ENCODE data around the gene ERCC6L2. TPM values are rescaled to one million over a fixed set of nuclear protein-coding genes. Genes with fewer than 3 reads are reported as not detected.

The ERCC6L2 gene
- total RNA-seq, 4 donors from 2014 or later: 25.8 to 51.4 (median 36.4) TPM

- intact Hi-C loops (cut with DNase I; ENCODE audit: low total_unique reads): no loop called here
- TF ChIP-seq CTCF (IDR thresholded peaks at IDR 0.05): no peak
- TF ChIP-seq POLR2A (IDR thresholded peaks at IDR 0.05): no peak
- no peak overlapping the region for H3K4me3 ChIP-seq (ENCODE audit: low read depth, poor library complexity, severe bottlenecking)
- DNase-seq (ENCODE audit: low spot score in 2 of 2): no peak
Observed at GRCh38 chr9:95912773-95913172, 37.3 kb downstream of the ERCC6L2 start.

- no peak for DNase-seq (ENCODE audit: low spot score in 2 of 2)
- H3K4me3 ChIP-seq (ENCODE audit: low read depth, poor library complexity, severe bottlenecking): no peak overlapping the region
- intact Hi-C loops (cut with DNase I; ENCODE audit: low total_unique reads): no loop called here
- WGBS, 2 donors: 93 to 95% methylated on average over 2 of the region's 2 CpGs
- TF ChIP-seq POLR2A (IDR thresholded peaks at IDR 0.05) (no peak), CTCF (IDR thresholded peaks at IDR 0.05) (no peak)
Observed at GRCh38 chr9:95920017-95920416, 44.5 kb downstream of the ERCC6L2 start.

DNA sequence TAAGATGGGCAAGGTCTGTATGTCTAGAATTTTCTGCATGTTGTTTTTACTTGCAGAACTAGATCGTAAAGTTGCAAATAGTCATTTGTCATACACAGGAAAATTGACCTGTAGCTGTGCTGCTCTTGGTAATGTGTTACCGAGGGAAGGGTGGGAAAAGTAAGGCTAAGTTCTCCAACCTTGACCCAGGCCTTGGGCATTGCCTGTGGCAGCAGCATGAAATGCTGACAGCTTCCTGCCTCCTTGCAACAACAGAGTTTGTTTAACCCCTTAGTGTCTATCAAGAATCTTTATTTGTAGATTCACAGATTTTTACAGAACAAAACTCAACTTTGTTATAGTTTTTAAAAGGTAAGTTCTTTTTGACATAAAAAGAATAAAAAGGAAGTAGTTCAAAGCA lies 48.3 kb downstream of the ERCC6L2 start:
- intact Hi-C loops (cut with DNase I; ENCODE audit: low total_unique reads): no loop called here
- no peak for DNase-seq (ENCODE audit: low spot score in 2 of 2)
- 77 to 86% methylated on average over 2 of the region's 2 CpGs for WGBS, 2 donors
- H3K4me3 ChIP-seq (ENCODE audit: low read depth, poor library complexity, severe bottlenecking): no peak overlapping the region
- TF ChIP-seq POLR2A (IDR thresholded peaks at IDR 0.05): no peak

DNA sequence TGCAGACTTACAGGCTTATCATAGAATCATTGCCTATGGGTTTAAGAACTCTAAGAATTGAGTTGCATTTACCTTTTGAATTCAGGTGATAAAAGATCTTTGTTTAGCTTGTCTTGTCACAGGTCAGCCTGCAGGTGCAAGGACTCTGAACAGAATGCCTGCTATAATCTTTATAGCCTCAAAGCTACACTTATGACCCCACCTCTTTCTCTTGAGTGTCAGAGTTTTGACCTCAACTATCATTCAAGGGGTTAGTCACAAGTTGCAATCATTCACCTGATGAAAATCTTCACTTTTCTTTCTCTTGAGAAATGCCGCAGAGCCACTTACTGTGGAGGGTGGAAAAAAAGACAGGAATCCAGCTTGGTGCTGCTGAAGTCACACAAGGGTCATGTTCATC lies 49.5 kb downstream of the ERCC6L2 start:
- no peak for TF ChIP-seq POLR2A (IDR thresholded peaks at IDR 0.05)
- TF ChIP-seq CTCF (IDR thresholded peaks at IDR 0.05): no peak
- 100% methylated on average over 1 of the region's 1 CpG for WGBS, 2 donors
- intact Hi-C loops (cut with DNase I; ENCODE audit: low total_unique reads): no loop called here
- no peak for DNase-seq (ENCODE audit: low spot score in 2 of 2)
- H3K4me3 ChIP-seq (ENCODE audit: low read depth, poor library complexity, severe bottlenecking): no peak overlapping the region

DNA sequence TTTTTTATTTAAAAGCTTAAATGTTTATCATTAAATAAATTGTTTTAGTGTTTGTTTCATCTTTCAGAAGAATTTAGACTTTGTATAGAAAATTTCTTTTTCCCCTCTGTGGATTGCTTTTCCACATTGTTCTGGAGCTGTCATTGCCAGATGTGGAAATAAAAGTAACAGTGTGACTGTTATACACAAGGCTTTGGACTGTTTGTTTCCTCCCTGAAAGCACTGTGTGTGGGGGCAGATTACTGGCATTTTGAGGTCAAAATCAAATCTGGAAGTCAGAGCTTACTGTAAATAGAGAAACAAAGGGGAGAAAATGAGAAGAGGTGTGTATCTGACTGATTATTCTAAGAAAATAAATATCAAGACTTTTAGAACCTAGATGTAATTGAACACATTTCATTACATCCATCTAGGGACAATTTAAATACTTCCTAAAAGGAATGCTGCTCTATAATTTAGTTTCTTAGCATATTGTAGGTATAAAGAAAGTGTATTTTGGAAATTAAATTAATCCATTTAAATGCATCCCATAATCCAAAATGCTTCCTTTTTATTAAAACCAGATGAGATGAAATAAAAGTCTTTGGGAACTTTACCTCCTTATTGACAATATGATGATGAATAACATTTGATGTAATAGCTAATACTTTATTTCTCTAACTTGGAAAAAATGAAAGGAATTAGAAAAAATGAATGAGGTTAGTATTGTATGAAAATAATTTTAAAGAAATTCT lies 51.9 kb downstream of the ERCC6L2 start:
- no peak overlapping the region for H3K4me3 ChIP-seq (ENCODE audit: low read depth, poor library complexity, severe bottlenecking)
- TF ChIP-seq CTCF (IDR thresholded peaks at IDR 0.05): no peak
- no peak for TF ChIP-seq POLR2A (IDR thresholded peaks at IDR 0.05)
- DNase-seq (ENCODE audit: low spot score in 2 of 2): no peak
- intact Hi-C loops (cut with DNase I; ENCODE audit: low total_unique reads): no loop called here

- no peak for DNase-seq (ENCODE audit: low spot score in 2 of 2)
- no peak for TF ChIP-seq POLR2A (IDR thresholded peaks at IDR 0.05)
- no peak for TF ChIP-seq CTCF (IDR thresholded peaks at IDR 0.05)
- intact Hi-C loops (cut with DNase I; ENCODE audit: low total_unique reads): no loop called here
- H3K4me3 ChIP-seq (ENCODE audit: low read depth, poor library complexity, severe bottlenecking): no peak overlapping the region
- 75 to 92% methylated on average over 1 of the region's 1 CpG for WGBS, 2 donors
Observed at GRCh38 chr9:95930277-95930676, 54.8 kb downstream of the ERCC6L2 start.
